Suprapubic skin (tissue), 3 donors: ENCODE data around the gene ENO1.

ENCODE experiments used
- CTCF ChIP-seq, 2 donors: fragments of 200-600 bp in 1 of 2; fragments of 450-650 bp in 1 of 2; sonication (generic) in 1 of 2; IDR thresholded peaks; one replicate each; pipeline ENCODE4 v1.5.1; 2016 to 2019; ENCODE audit warnings: antibody characterized with exemption in 2 of 2, mild to moderate bottlenecking in 1 of 2, moderate library complexity in 1 of 2
- EP300 ChIP-seq: sonication (generic); formaldehyde crosslinking; IDR thresholded peaks from one replicate; pipeline ENCODE4 v1.6.1; 2017; ENCODE audit warnings: antibody characterized with exemption

GRCh38 chr1:8878448-8878697 lies at the start of gene ENO1:
- no peak for TF ChIP-seq EP300
- no peak for TF ChIP-seq CTCF (IDR thresholded peaks at IDR 0.05)
